Stimulated activated memory B cell treated with anti-CD40 and anti-IgM and Interleukin-4, amounts not matched to agents 10 μg/mL and 1 μg/mL and 100 μg/mL, for 72 hours (primary cell): ENCODE measurements around the gene IKZF3.
A peak's percentile ranks its signal among the peaks of the same experiment; 100 is the strongest.
"Not testable (repeated sequence)": the region's sequence is repeated elsewhere in the genome, so short reads cannot be mapped to it uniquely, and the experiment has no call there.

Experiments
- ATAC-seq: fragments of 150-1000 bp; cut with Tn5 transposase; 2 replicates; pipeline ENCODE4 v1.10.0; 2021
- H3K27ac Mint-ChIP-seq: one replicate; pipeline ENCODE4 v1.8.0; 2022; ENCODE audit warnings: mild to moderate bottlenecking, mixed read lengths
- H3K27me3 Mint-ChIP-seq: one replicate; pipeline ENCODE4 v1.8.0; 2022; ENCODE audit warnings: mixed read lengths
- H3K36me3 Mint-ChIP-seq: one replicate; pipeline ENCODE4 v1.8.0; 2022; ENCODE audit warnings: mixed read lengths
- H3K4me1 Mint-ChIP-seq: one replicate; pipeline ENCODE4 v1.8.0; 2022; ENCODE audit warnings: mixed read lengths
- H3K4me3 Mint-ChIP-seq: one replicate; pipeline ENCODE4 v1.8.0; 2022; ENCODE audit warnings: mild to moderate bottlenecking, moderate library complexity, mixed read lengths
- H3K9me3 Mint-ChIP-seq: one replicate; pipeline ENCODE4 v1.8.0; 2022; ENCODE audit warnings: mixed read lengths

IKZF3 gene

DNA sequence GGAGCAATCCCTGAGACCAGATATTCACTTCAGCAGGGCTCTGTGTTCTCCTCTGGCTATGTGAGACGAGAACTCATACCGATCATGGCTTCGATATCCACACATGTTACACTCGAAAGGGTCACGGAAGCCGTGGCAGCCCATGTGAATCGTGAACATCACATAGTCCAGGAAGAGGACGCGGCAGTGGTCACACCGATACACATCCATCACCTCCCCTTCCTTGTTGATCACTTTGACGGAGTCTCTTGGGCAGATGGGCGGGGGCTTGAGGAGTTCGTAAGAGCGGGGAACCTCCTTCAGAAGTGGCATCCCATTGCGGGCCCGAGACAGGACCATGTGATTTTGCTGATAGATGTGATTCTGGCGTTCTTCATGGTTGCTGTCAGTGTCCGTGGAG is 98.3 kb downstream of the IKZF3 start:
- Mint-ChIP-seq H3K4me3 (no peak overlapping the region), H3K4me1 (peaks cover 72% of the 10 kb centered on the region), H3K27ac (peak overlapping the region; percentile 86), H3K27me3 (no peaks in the 10 kb centered on the region), H3K36me3 (peaks cover 68% of the 10 kb centered on the region), H3K9me3 (no peaks in the 10 kb centered on the region)
- no peak for ATAC-seq

DNA sequence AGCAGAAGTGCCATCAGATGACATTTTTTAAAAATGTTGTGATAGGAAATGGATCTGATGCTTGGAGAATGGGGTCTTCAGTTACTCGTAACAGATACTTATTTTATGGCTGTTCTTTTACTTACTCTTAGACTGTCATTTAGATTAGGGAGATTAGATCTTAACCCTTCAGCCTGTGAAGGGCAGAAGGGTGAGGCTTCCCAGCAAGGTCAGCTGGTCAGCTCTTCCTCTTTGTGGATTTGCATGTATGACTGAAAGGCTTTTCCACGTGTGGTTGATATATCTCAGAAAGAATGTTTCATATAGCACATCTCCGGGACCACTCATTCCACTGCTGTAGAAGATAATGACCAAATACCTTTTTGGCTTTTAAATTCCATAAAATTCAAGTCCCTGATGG is 98.9 kb downstream of the IKZF3 start:
- Mint-ChIP-seq H3K27ac (peak overlapping the region; percentile 86), H3K36me3 (peaks cover 70% of the 10 kb centered on the region), H3K27me3 (no peaks in the 10 kb centered on the region), H3K9me3 (no peaks in the 10 kb centered on the region), H3K4me1 (peaks cover 67% of the 10 kb centered on the region), H3K4me3 (no peak overlapping the region)
- ATAC-seq: no peak

GRCh38 chr17:39764171-39764570 is 99.9 kb downstream of the IKZF3 start:
- peaks cover 67% of the 10 kb centered on the region for H3K4me1 Mint-ChIP-seq
- H3K36me3 Mint-ChIP-seq: peaks cover 67% of the 10 kb centered on the region
- not testable (repeated sequence) for ATAC-seq, H3K9me3 Mint-ChIP-seq, H3K4me3 Mint-ChIP-seq, H3K27me3 Mint-ChIP-seq
- H3K27ac Mint-ChIP-seq: peak overlapping the region; percentile 86

DNA sequence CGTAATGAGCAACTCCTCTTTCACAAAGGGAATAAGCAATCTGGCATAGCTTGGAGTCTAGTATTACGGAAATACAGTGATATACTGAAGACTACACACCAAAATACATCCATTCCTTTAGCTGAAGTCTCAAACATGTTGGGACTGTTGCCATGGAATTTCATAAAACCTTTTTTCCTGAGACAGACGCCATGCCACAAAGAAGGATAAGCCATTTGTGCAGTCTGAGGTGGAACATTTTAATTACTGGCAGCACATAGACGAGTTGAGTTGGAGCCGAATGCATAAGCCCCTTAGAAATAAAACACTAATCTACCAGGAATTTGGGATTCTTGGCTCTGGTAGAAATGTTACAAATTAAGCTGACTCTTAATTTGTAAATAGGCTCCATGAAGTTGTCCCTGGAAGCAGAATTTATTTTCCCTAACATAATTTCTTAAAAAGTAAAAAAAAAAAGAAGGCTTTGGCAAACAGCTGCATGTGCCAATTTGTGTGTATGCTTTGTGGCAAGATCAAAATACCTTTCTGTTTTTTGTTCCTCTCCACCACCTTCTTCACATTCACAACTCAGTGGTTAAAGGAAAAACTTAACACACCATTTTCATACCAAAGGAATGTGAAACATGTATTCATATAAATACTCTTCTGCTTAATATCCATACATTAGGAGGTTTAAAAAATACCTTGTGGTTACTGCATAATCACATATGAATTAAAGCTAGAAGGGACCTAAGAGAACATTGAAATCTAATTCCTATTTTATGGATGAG is 100.9 kb downstream of the IKZF3 start:
- Mint-ChIP-seq H3K4me1 (peaks cover 67% of the 10 kb centered on the region), H3K27ac (no peak overlapping the region), H3K27me3 (no peaks in the 10 kb centered on the region), H3K9me3 (no peaks in the 10 kb centered on the region), H3K4me3 (no peak overlapping the region), H3K36me3 (peaks cover 58% of the 10 kb centered on the region)
- ATAC-seq: no peak

DNA sequence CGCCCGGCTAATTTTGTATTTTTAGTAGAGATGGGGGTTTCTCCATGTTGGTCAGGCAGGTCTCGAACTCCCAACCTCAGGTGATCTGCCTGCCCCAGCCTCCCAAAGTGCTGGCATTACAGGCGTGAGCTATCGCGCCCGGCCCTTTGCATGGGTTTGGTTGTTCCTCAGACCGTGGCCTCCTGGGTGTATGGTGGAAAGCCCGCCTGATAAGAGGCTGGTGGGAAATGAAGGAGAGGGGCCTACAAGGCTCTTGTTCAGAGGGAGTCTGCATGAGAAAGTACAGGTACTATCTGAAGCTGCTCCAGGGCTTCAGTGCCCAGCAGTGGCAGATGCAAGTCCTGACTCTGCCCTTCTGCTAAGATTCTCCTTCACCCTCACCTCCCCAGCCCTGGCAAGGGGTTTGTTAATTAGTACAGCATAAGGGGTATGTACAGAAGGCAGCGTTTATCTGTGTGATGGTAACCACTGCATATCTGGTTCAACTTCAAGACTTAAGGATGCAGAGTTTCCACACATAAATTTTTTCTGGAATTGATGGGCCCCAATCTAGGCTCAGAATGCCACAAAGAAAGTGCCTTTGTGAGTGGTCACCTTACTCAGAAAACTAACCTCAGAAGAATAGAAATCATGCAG is 102.1 kb downstream of the IKZF3 start:
- H3K4me3 Mint-ChIP-seq: no peak overlapping the region
- no peaks in the 10 kb centered on the region for H3K9me3 Mint-ChIP-seq
- peaks cover 45% of the 10 kb centered on the region for H3K36me3 Mint-ChIP-seq
- no peak for ATAC-seq
- no peaks in the 10 kb centered on the region for H3K27me3 Mint-ChIP-seq
- peaks cover 67% of the 10 kb centered on the region for H3K4me1 Mint-ChIP-seq
- peak overlapping the region; percentile 8 for H3K27ac Mint-ChIP-seq

DNA sequence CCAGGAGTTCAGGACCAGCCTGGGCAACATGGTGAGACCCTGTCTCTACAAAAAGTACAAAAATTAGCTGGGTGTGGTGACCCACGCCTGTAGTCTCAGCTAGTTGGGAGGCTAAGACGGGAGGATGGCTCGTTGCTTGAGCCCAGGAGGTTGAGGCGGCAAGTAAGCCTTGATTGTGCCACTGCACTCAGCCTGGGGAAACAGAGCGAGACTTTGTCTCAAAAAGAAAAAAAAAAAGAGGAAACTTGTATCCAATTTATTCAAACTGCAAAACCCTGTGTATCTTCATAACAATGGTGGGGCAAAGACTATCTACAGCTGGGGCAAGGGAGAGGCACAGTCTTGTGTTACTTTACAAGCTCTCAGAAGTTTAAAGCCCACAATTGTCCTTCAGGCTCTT is 104.9 kb downstream of the IKZF3 start:
- Mint-ChIP-seq H3K4me1 (peaks cover 64% of the 10 kb centered on the region), H3K27ac (peak overlapping the region; percentile 96), H3K36me3 (peaks cover 19% of the 10 kb centered on the region), H3K27me3 (no peaks in the 10 kb centered on the region), H3K4me3 (peak overlapping the region; percentile 25), H3K9me3 (no peaks in the 10 kb centered on the region)
- ATAC-seq: no peak

- Mint-ChIP-seq H3K36me3 (peaks cover 19% of the 10 kb centered on the region), H3K4me3 (peak overlapping the region; percentile 59), H3K27ac (peak overlapping the region; percentile 96), H3K9me3 (no peaks in the 10 kb centered on the region), H3K4me1 (peaks cover 70% of the 10 kb centered on the region), H3K27me3 (no peaks in the 10 kb centered on the region)
- peak; percentile 4 for ATAC-seq
These were observed 105.9 kb downstream of the IKZF3 start for GRCh38 chr17:39757931-39758873.

GRCh38 chr17:39757176-39757662 is 106.9 kb downstream of the IKZF3 start:
- Mint-ChIP-seq H3K4me1 (peaks cover 77% of the 10 kb centered on the region), H3K36me3 (peaks cover 15% of the 10 kb centered on the region), H3K9me3 (no peaks in the 10 kb centered on the region), H3K27ac (peak overlapping the region; percentile 96), H3K4me3 (peak overlapping the region; percentile 40), H3K27me3 (no peaks in the 10 kb centered on the region)
- no peak for ATAC-seq

DNA sequence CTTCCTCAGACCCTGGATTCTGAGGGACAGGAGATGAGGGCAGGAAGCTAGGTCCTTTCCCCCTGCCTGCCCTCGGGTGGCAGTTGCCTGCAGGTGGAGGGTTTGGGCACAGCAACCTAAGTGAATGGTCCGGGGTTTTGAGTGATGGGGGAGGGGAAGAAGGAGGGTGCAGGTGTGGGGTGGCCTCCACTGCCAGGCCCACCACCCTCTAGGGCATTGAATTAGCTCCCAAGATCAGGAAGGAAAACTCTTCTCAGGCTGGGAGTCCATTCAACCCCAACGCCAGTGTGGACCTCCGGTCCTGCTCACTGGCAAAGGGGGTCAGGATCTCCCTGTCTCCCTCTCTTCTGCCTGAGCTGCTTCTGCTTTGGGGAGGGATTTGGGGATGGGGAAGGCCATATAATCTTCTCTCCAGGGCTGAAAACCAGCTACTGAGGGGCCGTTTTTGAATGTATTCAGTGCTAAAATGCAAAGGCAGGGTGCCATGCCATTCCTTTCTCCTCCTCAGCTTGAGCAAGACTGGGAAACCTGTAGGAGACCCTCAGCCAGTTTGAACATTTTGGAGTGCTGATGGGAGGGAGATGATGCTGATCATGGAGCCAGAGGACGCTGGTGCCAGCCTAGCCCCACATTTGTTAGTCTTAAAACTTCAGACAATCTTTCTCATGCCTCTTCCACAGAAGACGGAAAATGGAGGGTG is 107.6 kb downstream of the IKZF3 start:
- H3K9me3 Mint-ChIP-seq: no peaks in the 10 kb centered on the region
- no peaks in the 10 kb centered on the region for H3K27me3 Mint-ChIP-seq
- H3K27ac Mint-ChIP-seq: peak overlapping the region; percentile 96
- H3K4me1 Mint-ChIP-seq: peaks cover 79% of the 10 kb centered on the region
- ATAC-seq: no peak
- peaks cover 9% of the 10 kb centered on the region for H3K36me3 Mint-ChIP-seq
- H3K4me3 Mint-ChIP-seq: peak overlapping the region; percentile 71

GRCh38 chr17:39755554-39756379 is 108.3 kb downstream of the IKZF3 start:
- Mint-ChIP-seq H3K27ac (peak overlapping the region; percentile 96), H3K36me3 (peaks cover 2% of the 10 kb centered on the region), H3K4me1 (peaks cover 75% of the 10 kb centered on the region), H3K9me3 (no peaks in the 10 kb centered on the region), H3K4me3 (peak overlapping the region; percentile 71), H3K27me3 (no peaks in the 10 kb centered on the region)
- ATAC-seq: peak; percentile 46

- Mint-ChIP-seq H3K4me3 (peak overlapping the region; percentile 71), H3K27ac (peak overlapping the region; percentile 96), H3K27me3 (no peaks in the 10 kb centered on the region), H3K9me3 (no peaks in the 10 kb centered on the region), H3K4me1 (peaks cover 73% of the 10 kb centered on the region), H3K36me3 (no peaks in the 10 kb centered on the region)
- no peak for ATAC-seq
These were observed 109.1 kb downstream of the IKZF3 start for GRCh38 chr17:39754958-39755553.

DNA sequence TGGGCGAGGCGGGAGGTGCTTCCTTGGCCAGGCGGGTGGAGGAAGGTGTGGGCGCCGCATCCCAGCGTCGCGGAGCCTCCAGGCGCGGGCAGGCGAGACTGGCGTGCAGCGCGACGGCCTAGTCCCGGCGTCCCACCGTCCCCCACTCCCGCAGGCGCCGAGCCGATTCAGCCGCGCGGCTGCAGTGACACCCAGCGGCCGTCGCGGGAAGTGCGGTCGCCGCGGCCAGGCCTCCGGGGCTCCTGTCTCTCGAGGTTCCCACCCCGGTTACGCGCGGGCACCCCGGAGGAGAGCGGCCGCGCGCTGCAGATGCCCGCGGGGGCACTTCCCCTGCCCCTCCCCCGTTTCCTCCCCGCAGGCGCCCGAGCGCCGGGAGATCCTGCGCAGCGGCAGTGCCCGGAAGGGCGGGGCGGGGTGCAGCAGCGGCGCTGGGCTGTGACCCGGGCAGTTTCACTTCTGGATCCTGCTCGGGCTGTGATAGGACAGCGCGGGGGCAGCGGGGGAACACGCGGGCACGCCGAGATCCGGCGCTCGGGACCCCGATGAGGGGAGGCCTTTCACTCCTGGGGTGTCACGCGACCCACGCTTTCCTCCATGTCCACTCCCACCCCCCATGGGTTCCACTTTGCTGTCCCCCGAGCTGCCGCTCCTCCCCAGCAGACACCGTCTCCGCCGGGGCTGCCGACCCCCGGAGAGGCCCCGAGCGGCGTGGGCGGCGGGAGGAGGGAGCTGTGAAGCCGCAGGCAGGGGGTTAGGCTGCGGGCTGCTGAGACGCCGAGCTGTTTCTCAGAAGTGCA is 109.8 kb downstream of the IKZF3 start:
- H3K4me3 Mint-ChIP-seq: peak overlapping the region; percentile 71
- peak; percentile 87 for ATAC-seq
- H3K4me1 Mint-ChIP-seq: peaks cover 66% of the 10 kb centered on the region
- H3K27me3 Mint-ChIP-seq: no peaks in the 10 kb centered on the region
- peak overlapping the region; percentile 96 for H3K27ac Mint-ChIP-seq
- H3K9me3 Mint-ChIP-seq: no peaks in the 10 kb centered on the region
- no peaks in the 10 kb centered on the region for H3K36me3 Mint-ChIP-seq

DNA sequence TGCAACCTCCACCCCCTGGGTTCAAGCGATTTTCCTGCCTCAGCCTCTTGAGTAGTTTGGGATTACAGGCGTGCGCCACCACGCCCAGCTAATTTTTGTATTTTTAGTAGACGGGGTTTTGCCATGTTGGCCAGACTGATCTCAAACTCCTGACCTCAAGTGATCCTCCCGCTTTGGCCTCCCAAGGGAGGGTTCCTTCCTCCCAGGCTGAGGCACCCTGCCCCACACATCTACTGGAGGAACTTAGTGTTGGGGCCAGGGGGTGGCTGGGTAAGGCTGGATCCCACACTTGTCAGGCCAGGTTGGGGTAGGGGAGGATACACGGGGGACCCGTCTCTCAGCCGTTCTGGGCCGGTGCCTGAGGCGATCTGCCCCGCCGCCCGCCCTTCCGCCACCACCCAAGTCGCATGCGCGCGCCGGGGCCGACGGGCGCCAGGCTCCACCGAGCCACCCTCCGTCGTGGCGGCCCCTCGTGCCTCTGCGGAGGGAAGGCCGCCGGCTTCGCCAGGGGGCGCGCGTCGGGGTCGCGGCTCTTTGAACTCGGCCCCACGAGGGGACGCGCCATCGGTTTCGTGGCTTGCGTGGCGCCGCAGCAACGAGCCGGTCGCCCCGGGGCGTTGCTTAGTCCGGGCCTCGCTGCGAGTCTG is 110.5 kb downstream of the IKZF3 start:
- Mint-ChIP-seq H3K36me3 (no peaks in the 10 kb centered on the region), H3K4me1 (peaks cover 59% of the 10 kb centered on the region), H3K4me3 (peak overlapping the region; percentile 71), H3K27me3 (no peaks in the 10 kb centered on the region), H3K9me3 (no peaks in the 10 kb centered on the region), H3K27ac (peak overlapping the region; percentile 96)
- ATAC-seq: peak; percentile 44
